Measurements from ENCODE around the gene MGST2. TPM values are rescaled to one million over a fixed set of nuclear protein-coding genes. Genes with fewer than 3 reads are reported as not detected.

The MGST2 gene
- total and polyA plus RNA-seq, 4 donors = 51.7 to 171 (median 60.1) TPM

GRCh38 chr4:139641218-139641617 is 24.4 kb upstream of the MGST2 start:
- TF ChIP-seq CTCF (IDR thresholded peaks at IDR 0.05; ENCODE audit: control extremely low read depth, extremely low read depth) = no peak
- no peak for DNase-seq
- Histone ChIP-seq H3K36me3 (ENCODE audit: control insufficient read depth in 4 of 4, insufficient read depth in 4 of 4, low read length in 4 of 4) (no peaks in the 10 kb centered on the region), H3K4me3 (no peak overlapping the region), H3K27me3 (ENCODE audit: control insufficient read depth in 3 of 3, insufficient read depth in 3 of 3, low read length in 2 of 3) (no peaks in the 10 kb centered on the region), H3K9ac (ENCODE audit: insufficient read depth in 1 of 2, low read length in 2 of 2) (no peak overlapping the region), H3K27ac (ENCODE audit: low read depth in 1 of 2, low read length in 1 of 2) (no peak overlapping the region), H3K4me1 (ENCODE audit: control insufficient read depth in 5 of 5, insufficient read depth in 5 of 5, low read length in 5 of 5) (no peaks in the 10 kb centered on the region), H3K9me3 (ENCODE audit: control insufficient read depth in 4 of 4, insufficient read depth in 3 of 4, low read length in 3 of 4) (peaks cover 0 to 8% (median 2%) of the 10 kb centered on the region in 4 donors)
- 94 to 98% methylated on average over 2 of the region's 2 CpGs for WGBS, 2 donors
- ATAC-seq (ENCODE audit: insufficient read depth, low FRiP score) = no peak

GRCh38 chr4:139642364-139642763 is 23.3 kb upstream of the MGST2 start:
- Histone ChIP-seq H3K36me3 (ENCODE audit: control insufficient read depth in 4 of 4, insufficient read depth in 4 of 4, low read length in 4 of 4) (no peaks in the 10 kb centered on the region), H3K9me3 (ENCODE audit: control insufficient read depth in 4 of 4, insufficient read depth in 3 of 4, low read length in 3 of 4) (peaks cover 0 to 8% (median 2%) of the 10 kb centered on the region in 4 donors), H3K9ac (ENCODE audit: insufficient read depth in 1 of 2, low read length in 2 of 2) (no peak overlapping the region), H3K27me3 (ENCODE audit: control insufficient read depth in 3 of 3, insufficient read depth in 3 of 3, low read length in 2 of 3) (no peaks in the 10 kb centered on the region), H3K4me1 (ENCODE audit: control insufficient read depth in 5 of 5, insufficient read depth in 5 of 5, low read length in 5 of 5) (no peaks in the 10 kb centered on the region), H3K4me3 (no peak overlapping the region), H3K27ac (ENCODE audit: low read depth in 1 of 2, low read length in 1 of 2) (no peak overlapping the region)
- no peak for DNase-seq
- no peak for TF ChIP-seq CTCF (IDR thresholded peaks at IDR 0.05; ENCODE audit: control extremely low read depth, extremely low read depth)
- 84 to 92% methylated on average over 2 of the region's 2 CpGs for WGBS, 2 donors
- no peak for ATAC-seq (ENCODE audit: insufficient read depth, low FRiP score)

- WGBS, 2 donors = 73 to 77% methylated on average over 11 of the region's 11 CpGs
These were observed 22.4 kb upstream of the MGST2 start for GRCh38 chr4:139643042-139643895.

More at GRCh38 chr4:139643042-139643895, 22.4 kb upstream of the MGST2 start:
- H3K4me3 ChIP-seq = no peak overlapping the region
- TF ChIP-seq CTCF (IDR thresholded peaks at IDR 0.05; ENCODE audit: control extremely low read depth, extremely low read depth) = no peak
- DNase-seq (no peak), ATAC-seq (ENCODE audit: insufficient read depth, low FRiP score) (no peak)
- H3K9me3 ChIP-seq (ENCODE audit: control insufficient read depth in 4 of 4, insufficient read depth in 3 of 4, low read length in 3 of 4) = peaks cover 0 to 8% (median 2%) of the 10 kb centered on the region in 4 donors
- H3K4me1 ChIP-seq (ENCODE audit: control insufficient read depth in 5 of 5, insufficient read depth in 5 of 5, low read length in 5 of 5) = no peaks in the 10 kb centered on the region
- no peaks in the 10 kb centered on the region for H3K36me3 ChIP-seq (ENCODE audit: control insufficient read depth in 4 of 4, insufficient read depth in 4 of 4, low read length in 4 of 4)
- H3K9ac ChIP-seq (ENCODE audit: insufficient read depth in 1 of 2, low read length in 2 of 2) = no peak overlapping the region
- H3K27ac ChIP-seq (ENCODE audit: low read depth in 1 of 2, low read length in 1 of 2) = no peak overlapping the region
- H3K27me3 ChIP-seq (ENCODE audit: control insufficient read depth in 3 of 3, insufficient read depth in 3 of 3, low read length in 2 of 3) = no peaks in the 10 kb centered on the region

All from lung (tissue), 12 donors.